ENCODE results near the gene SMCHD1. TPM values are rescaled to one million over a fixed set of nuclear protein-coding genes. Genes with fewer than 3 reads are reported as not detected.

SMCHD1 gene
- 70.4 and 90.9 TPM in 2 replicates for total RNA-seq

DNA sequence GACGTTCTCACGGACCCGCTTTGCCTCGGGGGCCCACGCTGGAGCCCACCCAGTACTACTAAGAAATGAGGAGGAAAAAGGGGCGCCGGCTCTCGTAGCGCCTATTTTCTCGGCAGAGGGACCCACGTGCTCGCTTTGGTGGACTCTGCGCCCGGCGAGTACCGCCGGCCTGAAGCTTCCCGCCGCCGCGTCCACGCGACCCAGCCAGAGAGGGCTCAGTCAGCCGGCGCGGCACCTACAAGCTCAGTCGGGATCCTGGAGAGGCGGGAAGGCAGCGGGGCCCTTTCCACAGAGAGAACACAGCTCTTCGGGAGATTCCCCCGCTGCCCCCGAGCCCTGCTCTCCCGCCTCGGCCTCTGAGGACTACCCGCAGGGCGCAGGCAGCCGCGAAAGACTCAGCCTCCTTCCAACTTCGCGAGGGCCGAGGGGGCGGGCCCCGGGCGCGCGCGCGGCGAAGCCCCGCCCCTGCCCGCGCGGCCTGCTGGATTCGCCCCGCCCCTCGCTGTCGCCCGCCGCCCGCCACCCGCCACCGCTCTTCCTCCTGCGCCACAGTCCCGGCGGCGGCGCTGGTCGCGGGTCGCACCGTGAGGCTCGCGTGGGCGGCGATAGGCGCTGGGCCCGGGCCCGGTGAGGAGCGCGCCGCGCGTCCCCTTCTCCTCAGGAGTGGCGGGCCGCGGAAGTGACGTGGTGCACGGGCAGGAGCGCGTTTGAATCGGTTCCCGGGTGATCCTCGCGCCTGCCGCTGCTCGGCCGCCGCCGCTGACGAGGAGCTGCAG is at the start of gene SMCHD1:
TSS of gene SMCHD1 (plus strand) at position 549 of the 776 bp plus-strand sequence. CDS start 350 bp downstream, outside the sequence.

DNA sequence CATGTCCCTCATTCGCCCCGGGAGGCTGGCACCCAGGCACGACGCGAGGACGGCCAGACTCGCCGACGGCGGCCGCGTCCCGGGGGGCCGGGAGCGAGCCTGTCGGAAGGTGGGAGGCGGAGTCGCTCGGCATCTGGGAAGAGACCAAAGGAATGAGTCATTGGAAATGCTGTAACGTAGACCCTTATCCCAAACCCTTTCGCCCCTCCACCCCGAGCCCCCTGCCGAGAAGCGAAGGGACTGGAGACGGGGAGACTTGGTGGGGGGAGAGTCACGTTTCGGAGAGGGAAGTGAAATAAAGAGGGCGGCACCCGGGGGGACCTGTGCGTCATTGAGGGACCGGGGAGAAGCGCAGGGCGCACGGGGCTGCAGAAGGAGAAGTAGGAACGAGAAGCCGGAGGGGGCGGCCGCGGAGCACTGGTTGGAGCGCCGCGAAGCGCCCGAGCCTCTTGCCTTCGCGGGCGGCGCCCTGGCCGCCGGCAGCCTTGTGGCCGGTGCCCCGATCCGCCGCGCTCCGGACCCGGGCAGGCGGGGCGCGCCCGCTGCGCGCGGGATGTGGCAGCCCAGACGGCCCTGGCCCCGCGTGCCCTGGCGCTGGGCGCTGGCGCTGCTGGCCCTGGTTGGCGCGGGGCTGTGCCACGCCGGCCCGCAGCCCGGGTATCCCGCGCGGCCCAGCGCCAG is 191.2 kb downstream of the SMCHD1 start, which contains the start of gene EMILIN2:
TSS of gene EMILIN2 (plus strand) at position 371 of the 681 bp plus-strand sequence. CDS start at position 554, 183 bp downstream.

Small RNAs within 50 kb of the gene (small RNA-seq; reads per million reads assigned to genes)
- not detected for gene RF00019
- gene RNU6-340P, result 0.46 reads per million, percentile 9 among the genes with 10 or more reads in this experiment

Other genes starting within 250 kb of the SMCHD1 start
- gene METTL4, start 84.2 kb upstream of the SMCHD1 start, total RNA-seq, result 13.3 and 15.5 TPM in 2 replicates
- 15.2 and 29.0 TPM in 2 replicates for gene NDC80, start 84.2 kb upstream of the SMCHD1 start, total RNA-seq
- gene EMILIN2, start 191.3 kb downstream of the SMCHD1 start, total RNA-seq, result 2.5 and 6.4 TPM in 2 replicates